ENCODE data around the gene NDUFS7.

NDUFS7 gene

DNA sequence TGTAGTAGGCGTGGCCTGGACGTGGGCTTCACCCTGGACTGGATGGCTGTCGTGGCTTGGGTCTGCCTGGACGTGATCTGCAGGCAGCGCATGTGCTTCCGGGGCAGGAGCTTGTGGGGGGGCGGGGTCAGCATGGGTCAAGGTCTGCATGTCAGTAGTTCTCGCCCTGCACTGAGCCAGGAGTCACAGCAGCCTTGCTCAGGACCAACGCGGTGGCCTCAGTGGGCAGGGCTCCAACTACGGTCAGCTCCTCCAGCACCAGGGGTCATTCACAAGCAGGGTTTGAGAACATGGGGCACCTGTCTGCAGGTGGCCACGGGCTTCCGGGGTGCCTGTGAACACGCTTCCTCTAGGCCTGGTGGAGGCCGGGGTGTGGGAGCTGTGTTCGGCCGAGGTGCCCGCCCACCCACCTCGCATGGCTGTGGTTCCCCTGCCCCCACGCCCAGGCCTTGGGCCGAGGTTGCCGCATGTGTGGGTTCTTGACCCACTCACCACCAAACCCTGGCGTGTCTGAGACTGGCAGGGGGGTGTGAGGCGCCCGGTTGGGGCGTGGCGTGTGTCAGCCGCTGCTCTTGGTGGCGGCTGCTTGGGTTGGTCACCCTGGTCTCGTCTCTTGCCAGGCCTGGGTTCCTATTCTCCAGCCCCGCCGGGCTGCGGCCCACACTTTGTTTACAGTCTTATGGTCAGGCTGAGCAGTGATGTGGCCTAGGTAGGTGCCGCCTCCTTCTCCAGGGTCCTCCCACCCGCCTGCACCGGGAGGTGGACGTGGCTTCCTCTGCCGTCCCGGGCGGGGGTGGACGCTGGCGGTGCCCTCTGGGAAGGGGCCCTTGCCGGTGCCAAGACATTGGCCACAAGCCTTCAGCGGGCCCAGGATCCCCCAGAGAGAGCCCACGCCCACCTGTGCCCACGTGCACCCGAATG, 49.7 kb downstream of the NDUFS7 start:
- TF ChIP-seq YY1 (IDR thresholded peaks at IDR 0.05; ENCODE audit: insufficient read depth, insufficient read length) (no peak), SUZ12 (IDR thresholded peaks at IDR 0.05; ENCODE audit: extremely low read depth, insufficient read depth, insufficient read length) (no peak), ZNF274 (IDR thresholded peaks at IDR 0.05; ENCODE audit: low read depth, low read length) (no peak)
- Histone ChIP-seq H3K9me3 (ENCODE audit: insufficient read depth, low read length) (no peaks in the 10 kb centered on the region), H3K36me3 (ENCODE audit: insufficient read depth, insufficient read length, low read length) (peaks cover 64% of the 10 kb centered on the region), H3K27me3 (ENCODE audit: insufficient read depth, insufficient read length) (no peaks in the 10 kb centered on the region), H3K4me3 (ENCODE audit: insufficient read length, low read depth) (no peak overlapping the region), H3K9ac (ENCODE audit: insufficient read length, low read depth) (peak overlapping the region; percentile 21), H3K4me1 (ENCODE audit: insufficient read depth, insufficient read length) (peaks cover 21% of the 10 kb centered on the region)
- DNase-seq (ENCODE audit: low read depth, low spot score) = no peak

DNA sequence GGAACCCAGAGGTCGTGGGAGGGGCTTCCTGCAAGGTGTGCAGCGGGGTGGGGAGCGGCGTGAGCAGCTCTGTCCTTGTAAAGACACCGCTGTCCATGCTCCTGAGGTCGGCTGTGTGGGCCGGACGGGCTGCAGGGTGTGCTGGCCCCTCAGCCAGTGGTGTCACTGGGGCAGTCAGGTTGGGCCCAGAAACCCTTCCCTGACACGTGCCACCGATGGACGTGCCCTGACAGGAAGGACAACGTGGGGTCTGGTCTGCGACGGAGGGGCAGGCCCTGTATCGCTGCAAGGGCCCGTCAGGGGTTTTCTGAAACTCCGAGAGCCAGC, 50.3 kb downstream of the NDUFS7 start:
- DNase-seq (ENCODE audit: low read depth, low spot score) = no peak
- Histone ChIP-seq H3K4me1 (ENCODE audit: insufficient read depth, insufficient read length) (peaks cover 18% of the 10 kb centered on the region), H3K36me3 (ENCODE audit: insufficient read depth, insufficient read length, low read length) (peaks cover 62% of the 10 kb centered on the region), H3K9me3 (ENCODE audit: insufficient read depth, low read length) (no peaks in the 10 kb centered on the region), H3K27me3 (ENCODE audit: insufficient read depth, insufficient read length) (no peaks in the 10 kb centered on the region), H3K9ac (ENCODE audit: insufficient read length, low read depth) (no peak overlapping the region), H3K4me3 (ENCODE audit: insufficient read length, low read depth) (no peak overlapping the region)
- TF ChIP-seq SUZ12 (IDR thresholded peaks at IDR 0.05; ENCODE audit: extremely low read depth, insufficient read depth, insufficient read length) (no peak), YY1 (IDR thresholded peaks at IDR 0.05; ENCODE audit: insufficient read depth, insufficient read length) (no peak), ZNF274 (IDR thresholded peaks at IDR 0.05; ENCODE audit: low read depth, low read length) (no peak)

DNA sequence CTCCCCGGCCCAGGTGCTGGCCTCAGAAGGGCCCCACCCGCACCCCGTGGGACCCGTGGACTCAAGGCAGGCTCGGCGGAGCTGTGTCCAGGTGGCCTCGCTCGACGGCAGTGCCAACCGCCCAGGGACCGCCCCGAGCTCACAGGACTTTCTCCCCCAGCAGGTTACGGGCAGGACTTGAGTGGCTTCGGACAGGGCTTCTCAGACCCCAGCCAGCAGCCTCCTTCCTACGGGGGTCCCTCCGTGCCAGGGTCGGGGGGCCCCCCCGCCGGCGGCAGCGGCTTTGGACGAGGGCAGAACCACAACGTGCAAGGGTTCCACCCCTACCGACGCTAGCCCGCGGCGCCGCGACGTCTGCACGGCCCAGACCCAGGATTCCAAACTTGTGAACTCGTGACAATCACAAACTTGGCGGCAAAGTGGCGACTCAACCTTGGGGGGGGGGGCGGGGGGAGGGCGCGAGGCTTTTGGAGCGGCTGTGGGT, 50.9 kb downstream of the NDUFS7 start:
- Histone ChIP-seq H3K9ac (ENCODE audit: insufficient read length, low read depth) (no peak overlapping the region), H3K36me3 (ENCODE audit: insufficient read depth, insufficient read length, low read length) (peaks cover 62% of the 10 kb centered on the region), H3K9me3 (ENCODE audit: insufficient read depth, low read length) (no peaks in the 10 kb centered on the region), H3K27me3 (ENCODE audit: insufficient read depth, insufficient read length) (no peaks in the 10 kb centered on the region), H3K4me3 (ENCODE audit: insufficient read length, low read depth) (no peak overlapping the region), H3K4me1 (ENCODE audit: insufficient read depth, insufficient read length) (peaks cover 18% of the 10 kb centered on the region)
- DNase-seq (ENCODE audit: low read depth, low spot score) = no peak
- TF ChIP-seq ZNF274 (IDR thresholded peaks at IDR 0.05; ENCODE audit: low read depth, low read length) (no peak), SUZ12 (IDR thresholded peaks at IDR 0.05; ENCODE audit: extremely low read depth, insufficient read depth, insufficient read length) (no peak), YY1 (IDR thresholded peaks at IDR 0.05; ENCODE audit: insufficient read depth, insufficient read length) (no peak)

DNA sequence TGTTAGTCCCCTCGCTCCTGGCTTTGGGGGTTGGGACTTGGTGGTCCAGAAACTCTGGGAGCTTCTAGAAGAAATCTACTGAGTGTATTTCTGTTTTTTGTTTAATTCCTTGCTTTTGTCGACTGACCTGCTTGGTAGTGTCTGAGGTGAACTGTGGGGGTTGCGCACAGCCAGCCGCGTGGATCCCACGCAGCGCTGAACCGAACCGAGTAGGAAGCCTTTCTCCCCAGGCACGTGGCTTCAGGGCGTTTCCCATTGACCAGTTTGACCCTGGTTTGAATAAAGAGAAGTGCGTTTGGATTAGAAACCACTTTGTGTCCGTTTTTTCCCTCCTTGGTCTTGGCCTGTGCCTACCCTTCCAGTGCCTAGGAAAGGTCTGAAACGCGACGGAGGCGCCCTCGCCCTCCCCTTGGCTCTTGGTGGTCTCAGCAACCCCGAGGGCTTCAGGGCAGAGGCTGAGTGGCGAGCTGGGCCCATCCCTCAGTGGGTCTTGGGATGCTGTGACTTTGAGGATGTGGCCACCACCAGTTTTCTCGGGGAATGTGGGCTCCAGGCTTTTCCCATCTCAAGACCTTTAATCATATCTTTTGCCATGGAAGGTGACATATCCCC, 51.8 kb downstream of the NDUFS7 start:
- Histone ChIP-seq H3K27me3 (ENCODE audit: insufficient read depth, insufficient read length) (no peaks in the 10 kb centered on the region), H3K4me3 (ENCODE audit: insufficient read length, low read depth) (no peak overlapping the region), H3K36me3 (ENCODE audit: insufficient read depth, insufficient read length, low read length) (peaks cover 62% of the 10 kb centered on the region), H3K9ac (ENCODE audit: insufficient read length, low read depth) (peak overlapping the region; percentile 63), H3K4me1 (ENCODE audit: insufficient read depth, insufficient read length) (peaks cover 22% of the 10 kb centered on the region), H3K9me3 (ENCODE audit: insufficient read depth, low read length) (no peaks in the 10 kb centered on the region)
- TF ChIP-seq ZNF274 (IDR thresholded peaks at IDR 0.05; ENCODE audit: low read depth, low read length) (no peak), YY1 (IDR thresholded peaks at IDR 0.05; ENCODE audit: insufficient read depth, insufficient read length) (no peak), SUZ12 (IDR thresholded peaks at IDR 0.05; ENCODE audit: extremely low read depth, insufficient read depth, insufficient read length) (no peak)
- DNase-seq (ENCODE audit: low read depth, low spot score) = no peak

DNA sequence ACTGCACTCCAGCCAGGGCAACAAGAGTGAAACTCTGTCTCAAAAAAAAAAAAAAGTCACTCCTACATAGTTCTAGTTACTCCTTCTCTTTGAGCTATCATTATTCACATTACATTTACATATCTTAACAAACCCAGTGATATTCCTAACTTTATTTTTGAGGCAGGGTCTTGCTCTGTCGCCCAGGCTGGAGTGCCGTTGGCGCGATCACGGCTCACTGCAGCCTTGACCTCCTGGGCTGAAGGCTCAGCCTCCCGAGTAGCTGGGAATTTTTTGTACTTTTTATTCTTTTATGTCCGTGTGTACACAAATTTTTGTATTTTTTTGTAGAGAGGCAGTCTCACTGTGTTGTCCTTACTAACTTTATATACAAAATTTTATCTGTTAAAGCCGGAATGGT, 53.9 kb downstream of the NDUFS7 start:
- Histone ChIP-seq H3K9me3 (ENCODE audit: insufficient read depth, low read length) (no peaks in the 10 kb centered on the region), H3K4me1 (ENCODE audit: insufficient read depth, insufficient read length) (peaks cover 36% of the 10 kb centered on the region), H3K9ac (ENCODE audit: insufficient read length, low read depth) (peak overlapping the region; percentile 99), H3K36me3 (ENCODE audit: insufficient read depth, insufficient read length, low read length) (peaks cover 70% of the 10 kb centered on the region), H3K4me3 (ENCODE audit: insufficient read length, low read depth) (no peak overlapping the region), H3K27me3 (ENCODE audit: insufficient read depth, insufficient read length) (no peaks in the 10 kb centered on the region)
- no peak for DNase-seq (ENCODE audit: low read depth, low spot score)
- TF ChIP-seq ZNF274 (IDR thresholded peaks at IDR 0.05; ENCODE audit: low read depth, low read length) = no peak
- TF ChIP-seq YY1 (IDR thresholded peaks at IDR 0.05; ENCODE audit: insufficient read depth, insufficient read length) = no peak
- TF ChIP-seq SUZ12 (IDR thresholded peaks at IDR 0.05; ENCODE audit: extremely low read depth, insufficient read depth, insufficient read length) = no peak

DNA sequence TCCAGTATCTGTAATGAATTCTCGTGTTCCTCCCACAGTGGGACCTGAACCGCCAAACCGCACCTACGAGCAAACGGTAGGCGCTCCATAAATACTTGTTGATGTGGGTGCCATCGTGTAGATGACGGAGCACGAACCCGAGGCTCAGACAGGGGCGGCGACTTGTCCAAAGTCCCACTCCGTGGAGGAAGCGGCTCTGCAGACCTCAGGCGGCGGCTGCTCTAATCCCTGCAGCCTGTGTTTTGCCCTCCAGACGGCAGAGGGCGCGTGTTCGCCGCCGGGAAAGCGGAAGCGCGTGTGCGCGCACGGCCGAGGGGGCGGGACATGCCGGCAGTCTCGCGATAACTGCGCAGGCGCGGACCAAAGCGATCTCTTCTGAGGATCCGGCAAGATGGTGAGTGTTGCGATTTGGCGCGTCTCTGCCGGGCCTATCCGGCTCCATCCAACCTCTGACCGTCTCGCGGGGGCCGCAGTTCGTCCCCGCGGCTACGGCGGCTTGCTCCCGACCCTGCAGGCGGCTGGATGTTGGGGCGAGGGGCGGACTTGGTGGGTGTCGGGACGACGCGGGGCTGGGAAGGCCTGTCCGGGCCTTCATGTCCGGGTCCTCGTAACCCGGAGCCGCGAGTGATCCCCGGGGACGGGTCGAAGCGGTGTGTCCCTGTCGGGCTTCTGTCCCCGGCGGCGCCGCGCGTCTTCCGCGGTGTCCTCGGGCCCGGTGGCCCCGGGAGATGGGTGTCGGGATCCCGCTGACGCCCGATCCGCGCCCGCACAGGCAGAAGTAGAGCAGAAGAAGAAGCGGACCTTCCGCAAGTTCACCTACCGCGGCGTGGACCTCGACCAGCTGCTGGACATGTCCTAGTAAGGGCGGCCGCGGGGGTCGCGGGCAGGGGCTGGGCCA, 54.6 kb downstream of the NDUFS7 start, which contains the start of gene RPS15:
Gene RPS15, plus strand, starts transcription at position 362 of the 898 bp plus-strand sequence. Its CDS starts 30 bp downstream, at position 392.
- Histone ChIP-seq H3K9ac (ENCODE audit: insufficient read length, low read depth) (peak within 1 kb of the TSS; percentile 99), H3K27me3 (ENCODE audit: insufficient read depth, insufficient read length) (no peaks in the 10 kb centered on the region), H3K36me3 (ENCODE audit: insufficient read depth, insufficient read length, low read length) (peaks cover 69% of the 10 kb centered on the region), H3K4me3 (ENCODE audit: insufficient read length, low read depth) (peak within 1 kb of the TSS; percentile 98), H3K9me3 (ENCODE audit: insufficient read depth, low read length) (no peaks in the 10 kb centered on the region), H3K4me1 (ENCODE audit: insufficient read depth, insufficient read length) (peaks cover 30% of the 10 kb centered on the region)
- DNase-seq (ENCODE audit: low read depth, low spot score) = peak; percentile 95
- TF ChIP-seq YY1 (IDR thresholded peaks at IDR 0.05; ENCODE audit: insufficient read depth, insufficient read length) = no peak

Measured in NT2/D1 (cell line).